SK-N-SH (cell line): ENCODE measurements around the gene PCDHB13. TPM values are rescaled to one million over a fixed set of nuclear protein-coding genes. Genes with fewer than 3 reads are reported as not detected.
A peak's percentile ranks its signal among the peaks of the same experiment; 100 is the strongest.
"Not testable (repeated sequence)": the region's sequence is repeated elsewhere in the genome, so short reads cannot be mapped to it uniquely, and the experiment has no call there.

Experiments
- CTCF ChIA-PET: fragments of 300-600, 350-600 bp; formaldehyde crosslinking; extraction: SDS; loops from one replicate; lab custom pipeline; 2021; lab: Yijun Ruan, JAX
- POLR2A ChIA-PET: fragments of 350-600 bp; sonication (Branson Sonifier 250); formaldehyde crosslinking; extraction: SDS; loops from one replicate; lab custom pipeline; 2020; ENCODE audit warnings: antibody characterized with exemption, inconsistent platforms; lab: Yijun Ruan, JAX
- DNase-seq: peaks from one replicate; pipeline ENCODE4 v3.0.0; 2012
- H2AFZ ChIP-seq: fragments of 200-600 bp; sonication (generic); 2 replicates; pipeline ENCODE4 v1.8.1; 2016; ENCODE audit warnings: antibody characterized with exemption, mild to moderate bottlenecking, low read depth
- H3F3A ChIP-seq: fragments of 200-600 bp; sonication (generic); replicated peaks from 2 replicates; pipeline ENCODE3; 2016; ENCODE audit warnings: antibody characterized with exemption, mild to moderate bottlenecking; ENCODE audit not compliant: insufficient read depth
- H3K27ac ChIP-seq, 2 experiments: fragments of 200-500 bp in 1 of 2; fragments of 200-600 bp in 1 of 2; sonication (Bioruptor generic) in 1 of 2; sonication (generic), shearing (Covaris generic) in 1 of 2; 2 replicates each; pipeline versions ENCODE4 v1.5.1 to v1.6.1; 2014 to 2016; ENCODE audit warnings: low read depth in 2 of 2, inconsistent platforms in 1 of 2, low read length in 1 of 2, mild to moderate bottlenecking in 1 of 2, mixed read lengths in 1 of 2
- H3K27me3 ChIP-seq: fragments of 200-600 bp; sonication (generic), shearing (Covaris generic); 2 replicates; pipeline ENCODE4 v1.6.1; 2016; ENCODE audit warnings: mixed run types; ENCODE audit not compliant: insufficient read depth
- H3K36me3 ChIP-seq, 2 experiments: fragments of 200-500 bp in 1 of 2; fragments of 200-600 bp in 1 of 2; sonication (Bioruptor generic) in 1 of 2; sonication (generic) in 1 of 2; replicated peaks in 1 of 2; 2 replicates each; pipeline versions ENCODE3 to v1.5.1; 2014 to 2016; ENCODE audit warnings: low read length in 1 of 2, mild to moderate bottlenecking in 1 of 2; ENCODE audit not compliant: insufficient read depth in 2 of 2, control insufficient read depth in 1 of 2
- H3K4me1 ChIP-seq, 2 experiments: fragments of 200-500 bp in 1 of 2; fragments of 200-600 bp in 1 of 2; sonication (Bioruptor generic) in 1 of 2; sonication (generic), shearing (Covaris generic) in 1 of 2; 2 replicates each; pipeline versions ENCODE4 v1.5.1 to v1.6.1; 2014 to 2016; ENCODE audit warnings: low read depth in 1 of 2, low read length in 1 of 2, mixed run types in 1 of 2; ENCODE audit not compliant: insufficient read depth in 2 of 2, control insufficient read depth in 1 of 2
- H3K4me2 ChIP-seq: fragments of 200-600 bp; sonication (generic), shearing (Covaris generic); 2 replicates; pipeline ENCODE4 v1.6.1; 2017; ENCODE audit warnings: mixed run types
- H3K4me3 ChIP-seq, 2 experiments: fragments of 200-500 bp in 1 of 2; fragments of 200-600 bp in 1 of 2; sonication (Bioruptor generic) in 1 of 2; sonication (generic), shearing (Covaris generic) in 1 of 2; 2 replicates each; pipeline versions ENCODE4 v1.5.1 to v1.8.1; 2014 to 2016; ENCODE audit warnings: low read depth in 2 of 2, inconsistent platforms in 1 of 2, low read length in 1 of 2, mild to moderate bottlenecking in 1 of 2, mixed read lengths in 1 of 2, moderate library complexity in 1 of 2
- H3K79me2 ChIP-seq: fragments of 200-600 bp; sonication (generic); 2 replicates; pipeline ENCODE4 v1.8.1; 2017; ENCODE audit warnings: mild to moderate bottlenecking; ENCODE audit not compliant: insufficient read depth
- H3K9ac ChIP-seq: fragments of 200-600 bp; sonication (generic); 2 replicates; pipeline ENCODE4 v1.6.1; 2017; ENCODE audit warnings: mixed run types
- H3K9me2 ChIP-seq: fragments of 200-600 bp; sonication (generic); 2 replicates; pipeline ENCODE4 v1.6.1; 2017; ENCODE audit warnings: mixed run types
- H3K9me3 ChIP-seq: fragments of 200-600 bp; sonication (generic); 2 replicates; pipeline ENCODE4 v1.6.1; 2017; ENCODE audit warnings: mixed run types, mild to moderate bottlenecking, moderate library complexity
- H4K20me1 ChIP-seq: fragments of 200-600 bp; sonication (generic); 2 replicates; pipeline ENCODE4 v1.6.1; 2017; ENCODE audit warnings: mild to moderate bottlenecking, mixed run types; ENCODE audit not compliant: insufficient read depth
- CTCF ChIP-seq: fragments of 200-600 bp; sonication (generic); IDR thresholded peaks from 2 replicates; pipeline ENCODE4 v1.6.1; 2017; ENCODE audit warnings: antibody characterized with exemption, mild to moderate bottlenecking, moderate library complexity
- GATA2 ChIP-seq: sonication (generic); formaldehyde crosslinking; IDR thresholded peaks from 2 replicates; pipeline ENCODE4 v1.5.0; 2020; ENCODE audit warnings: mild to moderate bottlenecking, missing genetic modification reagents
- JUND ChIP-seq: IDR thresholded peaks from 2 replicates; pipeline ENCODE4 v1.4.0; 2012
- RAD21 ChIP-seq: IDR thresholded peaks from 2 replicates; pipeline ENCODE4 v1.6.1; 2012; ENCODE audit warnings: mild to moderate bottlenecking, low read length
- RCOR1 ChIP-seq: fragments of 150-350 bp; IDR thresholded peaks from 2 replicates; pipeline ENCODE4 v1.6.1; 2017; ENCODE audit warnings: antibody characterized with exemption, low read length
- REST ChIP-seq: IDR thresholded peaks from 2 replicates; pipeline ENCODE4 v1.6.1; 2012; ENCODE audit warnings: mild to moderate bottlenecking, low read depth, low read length, moderate library complexity
- SIN3A ChIP-seq: IDR thresholded peaks from 2 replicates; pipeline ENCODE4 v1.6.1; 2012; ENCODE audit warnings: low read depth, mild to moderate bottlenecking, low read length, moderate library complexity, borderline replicate concordance
- TEAD4 ChIP-seq: IDR thresholded peaks from 2 replicates; pipeline ENCODE4 v1.4.0; 2012; ENCODE audit warnings: mild to moderate bottlenecking, borderline replicate concordance; ENCODE audit not compliant: insufficient read depth
- WGBS: methylation state at CpG from one replicate; pipeline ENCODE4 v1.1.6; 2017; ENCODE audit warnings: low lambda C conversion rate; 5-methylcytosine and 5-hydroxymethylcytosine counted together
- polyA plus RNA-seq, 3 experiments: library from polyadenylated mRNA; depleted of rRNA; stranded (reverse); fragments of >200 nt; gene quantifications; 2 replicates each; pipeline ENCODE4 v1.2.3, GENCODE V29; 2012

The PCDHB13 gene
- polyA plus RNA-seq, 1 of the 3 experiments (the other 2 are of a cell fraction): 0.85 TPM

GRCh38 chr5:141192110-141192725 is 21.5 kb upstream of the PCDHB13 start, which contains the start of gene PCDHB10:
Gene PCDHB10 (plus strand): TSS chr5:141192353. CDS start chr5:141192553, 200 bp downstream.
- Histone ChIP-seq H2AFZ (no peak within 1 kb of the TSS), H3K27ac (no peak within 1 kb of the TSS), H3F3A (no peaks in the 10 kb centered on the region), H3K9me2 (no peaks in the 10 kb centered on the region), H3K27me3 (no peaks in the 10 kb centered on the region), H3K9me3 (peaks cover 9% of the 10 kb centered on the region), H3K4me1 (no peaks in the 10 kb centered on the region), H4K20me1 (no peaks in the 10 kb centered on the region), H3K36me3 (peaks cover 0 to 4% of the 10 kb centered on the region in 2 experiments), H3K4me2 (no peak within 1 kb of the TSS), H3K79me2 (no peaks in the 10 kb centered on the region), H3K4me3 (peak within 1 kb of the TSS in 1 of 2 experiments; percentile 14; a peak in 1 of 4 replicates), H3K9ac (no peak within 1 kb of the TSS)
- ChIA-PET CTCF (interaction anchor here (0.7 to 2.2 kb wide), 7 partner anchors 10 to 375 kb away, joined by 3 to 9 read pairs (median 4); partner anchors contain the start of gene PCDHB16), POLR2A (no interaction called here)
- WGBS: 24% methylated on average over 10 of the region's 10 CpGs
- TF ChIP-seq RAD21: peak; percentile 44
- TF ChIP-seq SIN3A: no peak
- TF ChIP-seq CTCF: peak; percentile 57
- peak; percentile 53 for DNase-seq

- H3K79me2 ChIP-seq, H3K9ac ChIP-seq, POLR2A ChIA-PET, H3K4me1 ChIP-seq, DNase-seq, H3K9me2 ChIP-seq, H3F3A ChIP-seq, H4K20me1 ChIP-seq, H3K36me3 ChIP-seq, H3K4me3 ChIP-seq, H3K27me3 ChIP-seq, H2AFZ ChIP-seq, H3K9me3 ChIP-seq, H3K4me2 ChIP-seq, H3K27ac ChIP-seq: not testable (repeated sequence)
- CTCF ChIA-PET: interaction anchor here (3.9 kb wide), 1 partner anchor 370 kb away, joined by 15 read pairs; no protein-coding TSS in a partner anchor
- no CpG with 5 or more reads among the region's 37 CpGs for WGBS
Measured at GRCh38 chr5:141194332-141194731, 19.4 kb upstream of the PCDHB13 start.

- POLR2A ChIA-PET: no interaction called here
- DNase-seq: no peak
- Histone ChIP-seq H2AFZ (no peak overlapping the region), H3K4me1 (no peaks in the 10 kb centered on the region), H3K27me3 (no peaks in the 10 kb centered on the region), H3K27ac (no peak overlapping the region), H3K4me3 (no peak overlapping the region), H3F3A (no peaks in the 10 kb centered on the region), H4K20me1 (no peaks in the 10 kb centered on the region), H3K4me2 (no peak overlapping the region), H3K9ac (no peak overlapping the region), H3K79me2 (no peaks in the 10 kb centered on the region), H3K36me3 (no peaks in the 10 kb centered on the region), H3K9me2 (no peaks in the 10 kb centered on the region), H3K9me3 (peaks cover 9% of the 10 kb centered on the region)
- CTCF ChIA-PET: interaction anchor here (1.0 to 3.9 kb wide), 6 partner anchors 9 to 368 kb away, joined by 3 to 15 read pairs (median 4); partner anchors contain the start of genes PCDHB16 and PCDHB9
- WGBS: 9% methylated on average over 3 of the region's 3 CpGs
- TF ChIP-seq JUND: no peak
- no peak for TF ChIP-seq RCOR1
- no peak for TF ChIP-seq GATA2 (CRISPR knock-in tag)
- no peak for TF ChIP-seq TEAD4
- TF ChIP-seq REST: no peak
Measured at GRCh38 chr5:141196363-141196762, 17.4 kb upstream of the PCDHB13 start.
